CD4-positive, alpha-beta T cell treated with Interleukin-15 for 4 hours (primary cell): ENCODE results near the gene CTNNBL1.

Source experiments
- DNase-seq: peaks from one replicate; pipeline ENCODE4 v3.0.0-alpha.2; 2020; ENCODE audit warnings: low spot score

The CTNNBL1 gene

DNA sequence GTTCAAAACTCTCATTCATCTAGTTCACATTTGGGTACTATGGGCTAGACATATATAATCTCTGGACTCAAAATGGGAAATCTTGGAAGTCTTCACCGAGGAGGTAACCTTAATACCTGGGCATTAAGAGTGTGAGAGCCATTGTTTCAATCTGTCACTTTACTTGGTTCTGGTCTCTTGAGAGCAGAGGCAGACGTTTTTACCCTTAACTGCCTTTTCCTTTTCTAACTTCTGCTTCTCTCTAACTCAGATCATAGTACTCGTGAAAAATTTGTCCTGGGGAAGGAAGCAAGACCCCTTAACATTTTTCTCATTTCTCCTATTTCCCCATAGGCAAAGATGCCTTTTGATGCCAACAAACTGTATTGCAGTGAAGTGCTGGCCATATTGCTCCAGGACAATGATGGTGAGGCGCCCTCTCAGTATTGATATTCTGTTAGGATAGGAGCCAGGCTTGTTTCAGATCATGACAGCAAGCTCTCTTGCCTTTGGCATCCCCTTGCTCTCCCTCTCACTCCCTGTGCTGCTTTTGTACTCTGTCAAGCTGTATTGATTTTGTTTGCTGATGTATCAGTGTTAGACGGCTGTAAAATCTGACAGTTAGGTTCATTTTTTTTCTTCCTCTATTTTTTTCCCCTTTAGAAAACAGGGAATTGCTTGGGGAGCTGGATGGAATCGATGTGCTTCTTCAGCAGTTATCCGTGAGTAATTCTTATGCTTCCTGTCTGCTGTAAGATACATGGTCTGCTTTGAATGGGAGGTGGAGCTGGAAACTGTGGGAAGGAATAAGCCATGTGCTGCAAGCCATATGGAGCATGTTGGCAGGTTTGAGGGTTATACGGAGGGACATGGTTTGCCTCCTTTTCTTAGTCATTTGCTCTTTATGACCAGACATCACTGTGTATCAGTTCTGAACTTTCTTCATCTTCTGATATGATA is 83.5 kb downstream of the CTNNBL1 start:
- DNase-seq, result no peak

DNA sequence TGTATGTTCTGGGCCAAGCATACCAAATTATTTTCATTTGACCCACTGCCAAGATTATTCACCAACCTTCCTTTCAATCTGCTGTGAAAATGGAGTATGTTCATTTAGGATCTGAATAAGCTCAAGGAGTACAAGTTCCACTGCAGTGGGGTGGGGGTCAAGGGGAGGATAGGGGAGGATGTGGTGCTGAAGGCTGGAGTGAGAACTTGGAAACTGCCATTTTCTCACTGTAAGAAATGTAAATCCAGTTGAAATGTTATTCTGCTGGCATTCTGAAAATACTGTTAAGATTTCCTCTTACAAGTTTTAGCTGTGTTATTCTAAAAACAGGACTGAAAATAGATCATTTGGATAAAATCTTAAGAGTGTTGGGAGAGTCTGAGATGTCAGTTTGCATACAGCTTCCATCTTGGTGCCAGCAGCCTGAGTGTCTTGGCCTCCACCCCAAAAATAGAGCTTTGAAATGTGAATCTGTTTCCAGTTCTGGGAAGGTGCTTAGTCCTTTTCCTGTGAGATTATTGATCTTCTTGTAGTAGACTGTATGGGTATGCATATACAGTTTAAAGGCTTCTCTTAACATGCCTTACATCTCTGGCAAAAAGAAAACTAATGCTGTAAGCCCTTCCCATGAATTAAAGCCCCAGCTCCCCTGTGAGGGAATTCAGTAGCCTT is 84.3 kb downstream of the CTNNBL1 start:
- DNase-seq, result no peak

DNA sequence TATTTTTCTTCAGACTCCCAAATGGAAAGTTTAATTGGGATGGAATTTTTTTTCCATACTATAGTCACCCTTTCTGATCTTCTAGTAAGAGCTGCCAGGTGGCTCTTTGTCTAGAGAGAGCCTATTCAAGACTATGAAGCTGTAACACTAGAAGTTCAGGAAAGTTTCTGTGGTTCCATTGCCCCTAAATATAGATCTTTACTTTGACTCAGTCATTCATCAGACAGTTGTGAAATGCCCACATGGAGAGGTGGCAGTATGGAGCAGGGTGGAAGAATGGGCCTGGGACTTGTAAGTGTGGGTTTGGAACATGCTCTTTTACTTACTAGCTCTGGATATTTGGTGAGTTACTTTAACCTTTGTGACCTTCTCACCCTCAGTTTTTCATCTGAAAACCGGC is 87.8 kb downstream of the CTNNBL1 start:
- DNase-seq, result no peak

DNA sequence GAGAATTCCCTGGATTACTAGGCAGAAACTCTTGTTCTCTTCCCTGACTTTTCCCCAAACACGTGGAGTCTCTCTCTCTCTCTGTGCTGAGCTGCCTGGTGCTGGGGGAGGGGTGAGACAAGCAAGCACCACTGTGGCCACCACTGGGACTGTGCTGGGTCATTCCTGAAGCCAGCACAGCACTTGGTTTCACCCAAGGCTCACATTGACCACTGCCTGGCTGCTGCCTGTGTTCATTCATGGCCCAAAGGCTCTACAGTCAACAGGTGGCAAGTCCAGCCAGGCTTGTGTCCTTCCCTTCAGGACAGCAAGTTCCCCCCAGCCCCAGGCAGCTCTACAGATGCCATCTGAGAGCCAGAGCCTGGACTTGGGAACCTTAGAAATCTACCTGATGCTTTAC is 92.2 kb downstream of the CTNNBL1 start:
- DNase-seq, result no peak

DNA sequence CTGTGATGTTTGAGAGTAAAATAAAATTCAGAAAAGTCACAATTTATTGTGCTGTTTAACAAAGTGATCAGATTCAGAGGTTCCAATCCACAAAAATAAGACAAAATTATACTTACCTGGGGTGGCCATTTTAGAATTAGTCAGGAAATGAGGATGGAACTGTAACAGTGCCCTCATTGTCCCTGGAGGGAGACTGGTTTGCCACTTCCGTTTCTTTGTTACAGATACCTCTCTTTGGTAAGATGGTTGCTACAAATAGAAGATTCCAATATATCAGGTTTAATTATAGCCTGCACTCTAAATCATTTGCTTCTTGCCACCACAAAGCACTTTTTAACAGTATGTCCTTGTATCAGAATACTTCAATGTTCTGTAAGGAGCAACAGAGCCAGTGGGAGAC is 95.6 kb downstream of the CTNNBL1 start:
- no peak for DNase-seq

DNA sequence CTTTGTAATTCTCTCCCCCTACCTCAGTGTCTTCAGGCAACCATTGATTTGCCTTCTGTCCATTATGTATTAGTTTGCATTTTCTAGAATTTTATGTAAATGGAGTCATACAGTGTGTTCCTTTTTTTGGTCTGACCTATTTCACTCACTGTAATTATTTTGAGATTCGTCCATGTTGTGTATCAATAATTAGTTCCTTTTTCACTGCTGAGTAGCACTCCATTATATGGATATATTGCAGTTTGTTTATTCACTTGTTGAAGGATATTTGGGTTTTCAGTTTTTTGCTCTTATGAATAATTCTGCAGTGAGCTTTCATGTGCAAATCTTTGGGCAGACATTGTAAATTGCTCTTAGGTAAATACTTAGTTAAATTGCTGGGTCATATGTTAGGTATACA is 97.1 kb downstream of the CTNNBL1 start:
- DNase-seq, result no peak

DNA sequence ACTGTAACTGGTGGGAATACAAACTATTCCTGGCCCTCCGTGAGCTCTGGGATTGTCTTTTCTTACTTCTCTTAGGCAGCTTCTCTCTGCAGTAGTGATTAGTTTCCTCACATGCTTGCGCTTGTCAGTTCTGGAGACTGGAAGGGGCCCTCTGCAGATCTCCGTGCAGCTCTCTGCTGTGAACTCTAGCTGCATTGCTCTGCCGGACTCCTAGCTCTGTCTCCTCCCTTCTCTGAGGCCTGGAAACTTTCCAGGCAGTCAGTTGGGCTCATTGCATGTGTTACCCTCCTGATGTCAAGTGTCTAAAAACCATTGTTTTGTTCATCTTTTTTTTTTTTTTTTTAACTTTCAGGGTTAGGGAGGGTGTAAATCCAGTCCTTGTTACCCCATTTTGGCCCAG is 102.3 kb downstream of the CTNNBL1 start:
- no peak for DNase-seq

DNA sequence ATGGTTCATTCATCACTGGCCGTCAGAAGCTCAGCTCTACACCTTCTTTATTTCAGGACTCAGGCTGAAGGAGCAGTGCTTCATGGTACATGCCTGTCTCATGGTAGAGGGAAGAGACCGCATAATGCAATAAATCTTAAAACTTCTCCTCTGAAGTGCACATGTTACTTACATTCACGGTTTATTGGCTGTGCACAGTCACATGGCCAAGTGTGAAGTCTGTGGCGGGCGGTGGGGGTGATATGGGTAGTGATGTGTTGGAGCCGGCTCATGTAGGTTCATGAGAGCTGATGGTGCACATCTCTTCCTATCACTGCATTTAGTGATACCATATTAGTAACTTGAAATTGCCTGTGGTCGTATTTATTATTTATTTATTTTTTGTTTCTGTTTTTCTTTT is 102.9 kb downstream of the CTNNBL1 start:
- DNase-seq, result no peak

DNA sequence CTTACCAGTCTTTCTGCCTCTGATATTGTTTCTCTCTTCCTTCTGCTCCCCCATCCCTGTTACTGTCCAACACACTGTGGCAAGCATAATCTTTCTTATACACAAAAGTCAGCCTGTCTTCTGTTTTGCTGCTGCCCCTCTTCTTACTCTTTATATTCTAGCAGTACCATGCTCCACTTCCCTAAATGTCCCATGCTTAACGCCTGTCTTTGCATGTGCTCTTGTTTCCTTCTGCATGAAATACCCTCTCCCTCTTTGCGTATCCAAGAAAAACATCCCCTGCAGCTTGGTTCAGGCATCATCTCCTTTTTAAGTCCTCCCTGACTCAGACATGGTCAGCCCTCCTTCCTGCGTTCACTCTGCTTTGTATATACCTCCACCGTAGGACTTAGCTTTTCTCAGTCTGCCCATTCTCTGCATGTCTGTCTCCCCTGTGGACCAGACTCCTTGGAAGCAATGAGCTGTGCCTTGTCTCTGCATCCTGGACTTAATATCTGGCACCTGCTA is 103.9 kb downstream of the CTNNBL1 start:
- no peak for DNase-seq

DNA sequence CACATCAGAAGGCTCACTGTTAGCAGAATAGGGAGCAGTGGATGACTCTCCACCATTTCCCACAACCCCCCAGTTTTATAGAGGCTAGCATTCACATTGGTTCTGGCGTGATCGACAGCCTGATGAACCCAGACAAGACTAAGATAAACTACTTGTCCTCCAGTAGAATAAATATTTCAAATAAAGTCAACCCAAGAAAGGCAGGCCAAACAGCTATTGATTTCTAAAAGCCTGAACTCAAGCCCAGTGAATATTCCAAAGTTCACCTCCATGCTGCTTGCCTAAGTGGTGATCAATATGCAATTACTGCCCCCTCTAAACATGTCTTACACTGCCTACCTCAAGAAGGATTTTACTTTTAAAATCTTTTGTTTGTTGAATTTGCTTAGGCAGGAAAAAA is 104.5 kb downstream of the CTNNBL1 start:
- no peak for DNase-seq

DNA sequence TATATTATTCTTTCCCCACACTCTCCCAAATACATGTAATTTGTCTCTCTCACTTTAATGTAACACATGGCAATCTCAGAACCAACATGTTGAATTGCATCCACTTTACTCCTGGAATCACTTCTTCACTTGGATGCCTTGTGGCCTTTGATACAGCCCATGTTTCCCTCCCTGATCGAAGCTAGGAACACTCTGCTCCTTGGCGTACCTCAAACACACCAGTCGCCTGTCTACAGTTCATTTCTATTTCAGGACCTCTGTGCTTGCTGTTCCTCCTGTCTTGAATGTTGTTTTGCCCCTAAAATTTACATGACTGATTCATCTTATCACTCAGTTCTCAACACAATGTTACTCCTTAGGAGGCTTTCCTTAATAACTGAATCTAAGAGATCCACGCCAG is 106.8 kb downstream of the CTNNBL1 start:
- no peak for DNase-seq

DNA sequence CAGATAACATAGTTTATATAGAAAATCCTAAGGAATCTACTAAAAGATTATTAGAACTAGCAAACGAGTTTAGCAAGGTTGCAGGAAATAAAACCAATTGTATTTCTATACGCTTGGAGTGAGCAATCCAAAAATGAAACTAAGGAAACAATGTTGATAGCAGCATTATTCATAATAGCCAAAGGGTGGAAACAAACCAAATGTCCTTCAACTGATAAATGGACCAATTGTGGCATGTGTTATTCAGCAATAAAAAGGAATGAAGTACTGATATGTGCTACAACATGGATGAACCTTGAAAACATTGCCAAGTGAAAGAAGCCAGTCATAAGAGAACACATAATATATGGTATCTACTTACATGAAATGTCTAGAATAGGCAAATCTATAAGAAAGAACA is 108.1 kb downstream of the CTNNBL1 start:
- no peak for DNase-seq

DNA sequence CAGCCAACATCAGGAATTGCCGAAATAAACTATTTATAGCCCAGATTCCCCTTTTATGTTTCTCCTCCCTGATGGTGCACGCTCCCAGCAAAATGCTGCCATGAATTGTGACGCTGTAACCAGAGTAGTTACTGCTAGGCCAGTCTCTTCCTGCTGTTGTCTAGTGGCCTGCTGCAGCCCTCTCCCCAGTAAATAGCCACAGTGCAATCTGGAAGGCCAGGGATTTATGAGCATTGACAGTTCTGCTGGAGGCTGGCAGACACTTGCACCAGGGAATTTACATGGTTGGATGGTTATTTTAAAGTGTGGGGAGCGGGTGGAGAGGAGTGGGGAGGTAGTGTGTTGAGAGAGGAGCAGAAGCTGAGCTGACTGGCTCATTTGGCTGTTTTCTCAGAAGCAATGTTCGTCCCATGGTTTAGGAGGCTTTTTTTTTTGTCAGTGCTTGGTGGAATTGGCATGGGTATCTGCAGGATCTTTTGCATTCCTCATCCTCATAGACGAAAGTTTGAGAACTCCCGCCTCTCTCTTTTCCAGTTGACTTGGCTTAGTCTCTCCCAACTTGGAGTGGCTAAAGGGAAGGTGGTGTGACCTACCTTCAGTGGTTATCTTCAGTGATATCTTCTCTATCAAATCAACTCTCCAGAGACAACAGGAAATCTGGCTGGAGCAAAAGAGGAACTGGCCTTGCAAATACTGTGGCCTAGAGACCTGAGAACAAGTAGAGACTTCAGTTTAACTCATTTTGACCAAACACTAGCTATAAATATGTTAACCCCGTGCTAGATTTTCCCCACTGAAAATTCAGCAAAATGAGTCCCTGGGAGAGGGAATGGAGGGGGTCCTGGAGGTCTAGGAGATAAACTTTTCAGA is 109.8 kb downstream of the CTNNBL1 start:
- no peak for DNase-seq

DNA sequence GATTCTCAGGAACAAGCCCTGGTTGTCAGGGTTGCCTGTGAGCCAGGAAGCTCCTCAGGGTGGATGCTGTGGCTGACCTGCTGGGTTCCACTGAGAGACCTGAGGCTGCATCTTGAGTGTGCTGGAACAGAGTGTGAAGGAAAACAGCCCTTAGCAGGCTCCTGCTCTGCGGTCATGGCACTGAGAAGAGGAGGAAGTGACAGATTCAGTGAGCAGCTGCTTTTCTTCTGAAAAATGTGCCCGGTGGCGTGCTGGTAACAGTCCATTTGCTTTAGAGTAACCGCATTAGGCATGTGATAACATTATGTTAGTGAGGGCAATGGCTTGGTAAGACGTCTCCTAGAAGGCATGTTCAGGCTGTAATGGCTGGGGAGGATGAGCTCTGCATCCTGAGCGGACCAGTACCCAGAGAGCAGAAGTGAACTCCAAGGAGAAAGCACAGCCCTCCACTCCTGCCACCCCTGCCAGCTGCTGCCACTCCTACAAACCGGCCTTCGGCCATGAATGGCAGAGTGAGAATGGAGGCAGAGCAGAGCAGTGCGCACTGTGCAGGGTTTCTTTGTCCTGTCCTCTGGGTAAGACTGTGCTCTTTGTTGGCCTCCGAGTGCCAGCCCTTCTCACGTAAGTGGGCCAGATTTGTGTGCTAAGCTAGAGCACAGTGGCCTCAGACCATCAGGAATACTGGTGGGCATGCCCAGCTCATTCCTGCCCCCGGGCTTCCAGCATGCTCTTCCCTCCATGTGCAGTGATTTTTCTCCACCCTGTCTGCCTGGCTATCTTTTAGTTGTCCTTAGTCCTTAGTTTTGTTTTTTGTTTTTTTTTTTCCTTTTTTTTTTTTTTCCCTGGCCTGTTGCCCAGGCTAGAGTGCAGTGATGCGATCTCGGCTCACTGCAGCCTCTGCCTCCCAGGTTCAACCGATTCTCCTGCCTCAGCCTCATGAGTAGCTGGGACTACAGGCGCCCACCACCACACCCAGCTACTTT is 111.0 kb downstream of the CTNNBL1 start:
- DNase-seq, result no peak

DNA sequence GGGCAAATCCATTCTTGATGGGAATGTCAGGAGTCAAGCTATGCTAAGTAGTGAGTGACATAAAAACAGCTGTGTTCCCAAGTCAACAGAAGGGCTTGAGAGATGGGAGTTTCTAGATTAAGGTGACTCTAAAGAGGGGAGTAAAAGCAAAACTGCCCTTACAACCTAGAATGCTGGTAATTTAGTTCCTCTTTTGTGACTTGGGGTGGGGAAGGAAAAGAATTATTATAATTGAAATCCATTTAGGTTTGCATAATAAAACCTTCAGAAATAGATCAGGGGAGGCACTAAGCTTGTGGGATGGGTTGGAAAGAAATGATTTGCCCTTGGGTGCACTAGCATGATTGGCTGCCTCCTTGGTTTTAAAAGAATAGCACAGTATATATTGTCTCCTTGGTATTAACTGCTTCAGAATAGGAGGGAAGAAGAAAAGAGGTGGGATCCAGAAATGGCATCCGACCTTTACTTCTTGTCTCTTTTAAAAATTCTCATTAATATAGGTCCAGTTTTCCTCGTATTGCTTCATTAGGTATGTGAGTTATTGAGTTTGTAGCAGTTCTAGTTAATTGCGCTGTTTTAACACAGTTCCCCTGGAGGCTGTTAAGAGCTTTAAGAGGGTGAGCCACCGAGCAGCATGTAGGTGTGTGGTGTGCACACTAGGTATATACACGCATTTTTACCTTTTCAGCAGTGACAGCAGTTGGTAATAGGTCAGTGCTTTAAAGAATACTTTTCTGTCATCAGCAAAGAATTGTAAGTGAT is 113.8 kb downstream of the CTNNBL1 start:
- DNase-seq, result no peak

DNA sequence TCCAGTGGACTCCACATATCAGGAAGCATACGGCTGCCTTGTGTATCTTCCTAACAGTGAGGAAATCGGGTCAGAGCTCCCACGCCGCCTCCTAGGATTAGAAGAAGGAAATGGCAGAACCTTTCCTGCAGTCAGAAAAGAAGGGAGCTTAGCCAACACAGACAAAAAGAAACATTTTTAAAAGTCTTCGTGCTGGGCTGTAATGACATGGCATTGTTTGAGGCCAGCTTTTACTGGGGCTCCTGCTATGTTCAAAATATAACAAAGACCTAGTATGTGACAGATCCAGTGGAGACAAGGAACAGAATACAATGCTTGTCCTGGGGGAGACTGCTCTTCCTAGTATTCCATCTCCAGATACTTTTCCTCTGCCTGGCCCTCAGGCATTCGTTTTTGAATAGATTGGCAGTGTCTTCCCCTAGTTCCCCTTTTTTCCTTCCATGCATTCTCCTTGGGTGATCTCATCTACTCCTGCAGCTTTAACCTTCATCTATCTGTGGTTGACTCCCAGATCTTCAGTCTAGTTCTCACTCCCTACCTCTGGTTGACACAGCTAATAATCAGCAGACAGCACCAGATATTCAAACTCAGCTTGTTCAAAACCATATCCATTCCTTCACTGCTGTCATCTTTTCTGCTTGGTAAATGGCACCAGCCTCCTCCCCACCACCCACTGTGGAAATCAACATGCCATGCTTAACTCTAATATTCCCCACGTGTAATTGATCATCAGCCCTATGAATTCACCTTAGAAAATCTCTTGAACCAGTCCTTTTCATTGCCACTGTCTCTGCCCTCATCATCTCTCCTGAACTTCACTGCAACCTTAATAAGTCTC is 114.6 kb downstream of the CTNNBL1 start:
- DNase-seq, result no peak

DNA sequence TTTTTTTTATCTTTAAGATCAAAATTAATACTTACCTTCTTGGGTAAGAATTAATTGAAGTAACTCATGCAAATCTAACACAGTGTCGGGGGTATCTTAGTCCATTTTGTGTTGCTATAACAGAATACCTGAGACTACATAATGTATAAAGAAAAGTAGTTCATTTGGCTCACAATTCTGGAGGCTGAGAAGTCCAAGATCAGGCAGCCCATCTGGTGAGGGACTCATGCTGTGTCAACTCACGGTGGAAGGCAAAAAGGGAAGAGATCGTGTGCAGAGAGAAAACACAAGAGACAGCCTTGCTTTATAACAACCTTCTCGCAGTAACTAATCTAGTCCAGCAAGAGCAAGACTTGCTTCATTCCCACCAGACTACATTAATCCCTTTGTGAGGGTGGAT is 116.2 kb downstream of the CTNNBL1 start:
- no peak for DNase-seq

DNA sequence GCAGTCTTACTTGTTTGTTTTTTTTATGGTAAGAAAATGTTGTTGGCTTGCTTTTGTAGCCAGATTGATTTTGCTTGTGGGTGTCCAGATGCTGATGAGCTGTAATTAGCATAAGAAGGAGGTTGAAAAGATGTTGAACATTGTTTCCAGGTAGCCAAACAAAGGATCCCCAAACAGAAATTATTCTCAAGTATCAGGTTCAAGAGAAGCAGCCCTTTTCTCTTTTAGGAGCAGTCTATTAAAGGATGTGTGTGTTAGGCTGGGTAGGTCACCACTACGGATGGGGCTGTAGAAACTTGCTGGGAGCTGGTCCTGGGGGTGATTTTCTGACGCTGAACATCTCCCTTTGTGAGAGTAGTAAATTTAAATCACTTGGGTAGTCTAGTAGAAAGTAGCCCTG is 122.2 kb downstream of the CTNNBL1 start:
- no peak for DNase-seq

DNA sequence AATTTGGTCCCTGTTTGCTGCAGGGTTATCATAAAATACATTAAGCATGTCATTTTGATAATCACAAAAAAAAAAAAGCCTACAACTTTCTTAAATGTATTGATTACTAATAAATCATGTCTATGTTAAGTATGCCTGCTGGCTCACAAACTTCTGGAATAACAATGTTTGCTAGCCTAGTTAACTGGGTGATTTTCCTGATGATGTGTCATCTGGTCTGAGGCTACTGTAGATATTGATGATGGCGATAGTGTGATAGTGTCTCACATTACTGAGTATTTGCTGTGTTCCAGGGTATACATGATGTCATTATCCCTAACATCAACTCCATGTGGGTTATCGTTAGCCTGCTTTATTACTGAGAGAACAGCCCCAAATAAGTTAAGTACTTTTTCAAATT is 122.9 kb downstream of the CTNNBL1 start:
- no peak for DNase-seq
